Renal cortex interstitium (tissue), 11 donors: ENCODE results near the gene SH2D1B. TPM values are rescaled to one million over a fixed set of nuclear protein-coding genes. Genes with fewer than 3 reads are reported as not detected.

Experiments
- DNase-seq, 11 donors: peaks; one replicate each; pipeline ENCODE4 v3.0.0-alpha.2; 2013; ENCODE audit warnings: low read depth in 9 of 11, low spot score in 4 of 11; ENCODE audit errors: extremely low read depth in 1 of 11
- polyA plus RNA-seq, 3 donors: library from polyadenylated mRNA; unstranded; fragments of 120-200 nt; gene quantifications; one replicate each; pipeline ENCODE4 v1.2.1, GENCODE V29; 2013; ENCODE audit not compliant: insufficient read length in 3 of 3

SH2D1B gene
- polyA plus RNA-seq, 3 donors = 0.11 to 0.39 (median 0.16) TPM

DNA sequence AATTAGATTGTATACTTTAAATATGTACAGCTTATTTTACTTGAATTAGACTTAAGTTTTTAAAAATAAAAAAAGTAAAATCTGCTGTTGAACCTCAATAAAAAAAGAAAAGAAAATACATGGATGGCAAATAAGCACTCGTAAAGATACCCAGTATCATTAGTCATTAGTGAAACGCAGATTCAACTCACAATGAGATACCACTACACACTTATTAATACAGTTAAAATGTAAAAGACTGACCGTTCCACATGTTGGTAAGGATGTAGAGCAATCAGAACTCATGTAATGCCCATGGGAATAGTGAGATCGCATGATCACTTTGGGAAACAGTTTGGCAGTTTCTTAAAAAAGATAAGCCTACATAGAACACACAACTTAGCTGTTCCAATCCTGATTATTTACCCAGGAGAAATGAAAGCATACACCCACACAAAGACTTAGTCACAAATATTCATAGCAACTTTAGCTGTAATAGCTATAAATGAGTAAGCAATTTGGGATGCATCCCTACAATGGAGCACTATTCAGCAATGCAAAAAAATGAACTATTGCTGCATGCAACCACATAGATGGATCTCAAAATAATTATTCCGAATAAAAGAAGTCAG, 7.3 kb downstream of the SH2D1B start:
- DNase-seq = no peak

- DNase-seq = no peak
Observed at GRCh38 chr1:162400790-162401355, 11.1 kb downstream of the SH2D1B start.

DNA sequence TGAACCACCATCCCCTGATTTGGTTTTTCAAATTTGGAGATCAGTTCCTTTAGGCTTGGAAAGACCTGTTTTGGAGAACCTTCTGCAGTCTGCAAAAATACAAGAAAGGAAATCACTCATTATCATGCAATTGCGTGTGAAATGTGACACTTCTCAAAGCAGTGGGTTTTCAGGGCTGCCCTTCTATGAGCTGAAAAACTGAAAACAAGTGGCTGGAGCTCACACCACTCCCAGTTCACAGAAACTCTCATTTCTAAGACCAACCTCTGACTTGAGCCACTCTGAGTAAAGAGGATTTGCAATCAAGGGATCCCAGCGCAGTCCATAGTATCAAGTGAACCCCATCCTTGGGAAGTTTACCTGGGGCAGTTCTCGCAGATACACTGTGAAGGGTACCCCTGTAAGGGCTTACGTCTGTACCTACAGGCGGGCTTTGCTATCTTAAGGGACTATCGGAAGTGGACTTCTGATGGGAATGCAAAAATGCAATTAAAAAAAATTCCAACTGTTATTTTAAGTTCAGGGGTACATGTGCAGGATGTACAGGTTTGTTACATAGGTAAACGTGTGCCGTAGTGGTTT, 12.8 kb downstream of the SH2D1B start:
- no peak for DNase-seq

DNA sequence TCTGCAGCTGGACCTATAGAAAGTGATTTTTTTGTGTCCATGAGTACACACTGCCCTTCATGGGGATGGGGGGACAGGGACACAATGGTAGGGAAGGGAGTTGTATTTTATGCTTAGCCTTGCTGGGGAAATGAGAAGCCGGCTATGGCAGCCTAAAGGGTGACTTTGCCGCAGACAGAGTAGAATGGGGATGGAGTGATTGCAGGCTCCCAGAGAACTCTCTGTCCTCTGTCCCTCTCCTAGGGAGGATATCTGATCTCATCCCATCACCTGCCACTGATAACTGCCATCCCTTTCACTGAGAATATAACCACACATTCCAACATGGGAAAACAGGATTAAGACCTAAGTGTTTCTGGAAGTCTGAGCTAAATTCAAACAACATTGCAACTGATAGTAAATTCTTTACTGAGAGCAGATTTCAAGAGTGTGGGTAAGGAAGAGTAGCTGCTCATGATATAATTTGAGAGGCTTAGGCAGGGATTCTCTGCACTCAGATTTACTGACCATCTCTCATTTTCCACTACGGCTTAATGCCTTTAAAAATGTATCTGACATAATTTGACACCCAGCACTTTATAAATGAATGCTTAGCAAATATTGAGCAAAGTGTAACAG, 13.9 kb downstream of the SH2D1B start:
- DNase-seq = no peak

DNA sequence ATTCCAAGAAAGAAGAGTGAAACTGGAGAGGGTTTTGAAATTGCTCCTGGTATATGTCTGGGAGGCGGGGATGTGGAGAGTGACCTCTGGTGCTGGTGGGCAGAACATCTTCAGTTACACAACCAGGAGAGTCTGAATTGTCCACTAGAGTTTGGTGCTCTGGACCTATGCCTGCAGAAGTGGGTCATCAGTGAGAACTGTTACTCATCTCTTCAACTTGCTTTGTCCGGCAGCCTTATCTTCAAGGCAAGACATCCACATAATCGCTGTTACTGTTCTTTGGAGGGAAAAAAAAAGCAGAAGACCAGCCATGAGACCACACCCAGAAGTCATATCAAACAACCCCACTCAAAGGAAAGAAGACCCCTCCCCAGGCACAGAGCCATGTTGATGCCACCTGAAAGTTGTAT, 14.9 kb downstream of the SH2D1B start:
- no peak for DNase-seq

DNA sequence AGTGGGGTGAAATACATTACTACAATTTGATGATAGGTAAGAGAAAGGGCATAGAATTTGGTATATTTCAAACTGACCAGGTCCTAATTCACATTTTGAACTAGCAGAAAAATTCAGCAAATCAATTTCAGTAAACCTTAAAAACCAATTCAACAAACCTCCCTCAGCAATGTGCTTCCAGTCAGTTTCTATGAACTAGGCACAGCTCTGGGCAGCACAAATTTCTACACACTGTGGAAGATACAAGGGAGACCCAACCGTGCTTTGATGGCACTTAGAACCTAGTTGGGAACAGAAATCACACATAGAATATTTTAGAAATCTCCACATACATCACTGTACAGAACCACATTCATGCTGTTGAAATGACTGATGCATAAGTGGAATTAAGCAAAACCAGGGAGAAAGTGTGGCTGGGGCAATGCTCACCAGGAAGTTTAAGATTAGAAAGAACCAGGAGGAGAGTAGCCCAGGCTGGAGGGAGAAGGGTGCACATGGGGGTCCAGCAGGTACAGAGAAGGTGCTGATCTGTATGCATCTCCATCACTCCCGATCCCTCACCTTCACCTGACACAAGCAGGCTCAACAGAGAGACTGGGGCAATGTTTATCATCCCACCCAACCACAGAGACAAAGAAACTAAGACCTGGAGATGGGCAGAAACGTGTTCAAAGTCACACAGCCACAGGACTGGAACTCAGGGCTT, 15.6 kb downstream of the SH2D1B start:
- no peak for DNase-seq

DNA sequence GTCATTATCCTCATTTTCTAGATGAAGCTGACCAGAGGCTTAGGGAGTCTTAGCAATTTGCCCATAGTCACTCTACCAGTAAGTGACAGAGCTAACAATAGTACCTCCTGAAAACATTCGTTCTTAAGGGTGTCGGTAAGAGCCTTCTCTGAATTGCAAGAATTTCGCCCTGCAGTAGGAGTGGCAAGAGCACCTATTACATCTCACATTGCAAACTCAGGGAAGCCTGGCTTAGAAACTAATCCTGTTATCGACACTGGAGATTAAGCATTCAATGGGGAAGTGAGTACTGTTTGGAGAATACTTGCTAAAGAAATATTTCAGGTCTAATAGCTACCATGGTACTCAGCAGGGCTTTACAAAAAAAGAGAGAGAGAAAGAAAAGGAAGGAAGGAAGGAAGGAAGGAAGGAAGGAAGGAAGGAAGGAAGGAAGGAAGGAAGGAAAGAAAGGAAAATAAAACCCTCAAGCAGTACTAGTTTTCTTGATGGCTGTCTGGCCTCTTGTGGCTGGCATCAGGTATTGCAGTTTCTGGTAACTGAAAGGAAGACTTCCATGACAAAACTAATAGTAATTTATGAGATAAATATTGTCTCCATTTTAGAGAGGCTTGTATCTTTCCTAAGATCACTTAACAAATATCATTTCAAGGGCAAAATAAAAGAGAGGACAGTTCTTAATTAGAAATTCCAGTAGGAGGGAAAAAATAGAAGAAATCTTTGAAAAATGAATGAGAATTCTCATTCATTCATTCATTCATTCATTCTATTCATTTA, 20.0 kb downstream of the SH2D1B start:
- peak in 2 of 11 donors; percentile 9 to 15 for DNase-seq

- DNase-seq = no peak
Observed at GRCh38 chr1:162390396-162391185, 21.3 kb downstream of the SH2D1B start.

- DNase-seq = no peak
Observed at GRCh38 chr1:162389971-162390370, 22.0 kb downstream of the SH2D1B start.

DNA sequence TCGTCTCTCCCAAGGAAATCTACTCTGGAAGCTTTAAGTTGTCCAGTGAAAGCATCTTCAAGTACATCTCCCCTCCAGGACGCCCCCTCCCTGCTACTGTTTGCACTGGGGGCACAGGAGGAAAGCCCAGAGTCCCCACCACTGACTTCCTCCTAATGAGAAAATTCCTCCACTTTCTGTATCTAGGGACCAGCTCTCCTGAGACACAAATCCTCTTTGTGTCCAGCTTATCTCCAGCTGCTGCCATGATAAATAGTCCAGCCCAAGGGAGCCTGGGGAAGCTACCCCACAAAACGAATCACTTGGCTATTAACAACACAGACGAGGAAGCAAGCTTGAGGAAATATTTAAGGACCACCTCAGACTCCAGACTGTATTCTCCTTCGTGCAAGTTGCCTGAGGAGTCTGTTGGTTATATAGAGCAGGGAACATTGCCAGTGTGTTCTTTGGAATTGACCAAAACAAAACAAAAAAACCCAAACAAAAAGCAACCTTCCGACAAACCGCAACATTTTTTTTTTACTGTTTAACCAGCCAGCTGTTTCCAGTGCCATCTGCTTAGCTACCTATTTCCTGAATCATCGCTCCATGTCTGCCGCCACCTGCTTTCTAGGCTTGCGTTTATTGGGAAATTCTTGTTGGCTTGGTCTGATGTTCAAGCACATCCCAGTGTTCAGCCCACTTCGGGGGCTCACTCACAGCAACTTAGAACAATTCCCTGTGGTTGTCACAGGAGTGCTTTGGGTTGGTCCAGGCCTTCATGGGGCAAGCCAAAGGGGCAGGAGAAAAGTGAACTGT, 22.7 kb downstream of the SH2D1B start:
- DNase-seq = no peak

- DNase-seq = no peak
Observed at GRCh38 chr1:162388615-162389014, 23.3 kb downstream of the SH2D1B start.

DNA sequence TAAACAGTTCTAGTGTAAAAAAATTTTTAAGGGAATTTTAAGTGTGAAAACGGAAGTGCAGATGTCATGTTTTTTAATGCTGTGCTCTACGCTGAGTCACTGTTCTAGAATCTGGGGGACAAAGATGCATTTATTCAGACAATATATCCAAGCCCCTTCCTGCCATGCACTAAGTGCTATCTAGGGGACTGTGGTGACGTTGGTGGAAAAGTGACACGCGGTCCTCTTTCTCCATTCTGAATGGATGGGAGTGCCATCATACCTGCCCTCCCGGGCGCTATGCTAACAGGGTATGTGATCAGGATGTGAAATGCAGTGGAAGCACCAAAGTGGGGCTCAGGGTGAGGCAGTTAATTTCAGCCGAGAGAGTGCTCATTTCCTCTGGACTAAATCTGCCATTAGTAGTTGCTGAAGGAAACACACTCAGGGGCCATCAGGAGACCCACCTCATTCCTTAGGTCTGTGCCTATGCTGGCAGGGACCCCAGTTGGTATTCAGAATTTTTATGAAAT, 23.8 kb downstream of the SH2D1B start:
- DNase-seq = no peak

GRCh38 chr1:162387226-162388082, 24.5 kb downstream of the SH2D1B start:
- DNase-seq = no peak

GRCh38 chr1:162386292-162387225, 25.4 kb downstream of the SH2D1B start:
- DNase-seq = no peak

DNA sequence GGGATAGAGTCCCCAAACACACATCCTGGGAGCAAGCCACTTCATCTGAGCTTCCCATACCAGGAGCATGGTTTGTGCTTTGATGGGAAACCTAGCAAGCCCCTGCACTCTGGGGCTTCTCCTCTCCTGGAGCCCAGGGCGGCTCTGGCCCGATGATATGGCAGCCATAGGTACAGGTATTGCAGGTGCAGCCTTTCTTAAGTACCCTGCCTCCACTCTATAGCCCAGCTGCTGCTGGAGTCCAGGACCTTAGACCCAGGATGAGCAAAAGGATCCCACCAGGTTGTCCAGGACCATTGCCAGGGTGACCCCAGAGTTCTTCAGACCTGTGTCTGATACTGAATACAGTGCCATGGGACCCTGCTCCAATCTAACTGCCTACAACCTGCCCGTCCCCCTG, 26.2 kb downstream of the SH2D1B start:
- DNase-seq = no peak

DNA sequence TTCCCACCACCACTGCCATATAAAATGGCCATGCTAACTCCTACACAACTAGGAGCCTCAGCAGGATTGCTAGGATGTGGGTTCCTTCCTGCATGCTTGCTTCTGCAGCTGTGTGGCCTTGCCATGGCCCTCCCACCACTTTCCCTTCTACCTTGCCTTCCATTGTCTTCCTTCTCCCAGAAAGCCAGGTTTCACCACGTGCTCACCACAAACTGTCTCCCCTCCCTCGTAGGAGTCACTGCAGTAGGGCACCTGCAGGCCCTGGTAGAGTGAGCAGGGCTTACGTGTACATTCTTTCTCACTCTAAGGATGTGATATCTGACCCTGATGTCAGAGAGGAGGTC, 26.7 kb downstream of the SH2D1B start:
- no peak for DNase-seq
